IPS-15b (cell line): ENCODE measurements around the gene UBE2E3.

Experiments used
- H3K27me3 ChIP-seq: one replicate; pipeline ENCODE4 v1.6.1; 2013; ENCODE audit warnings: low read length; ENCODE audit not compliant: control insufficient read depth, insufficient read depth
- H3K36me3 ChIP-seq: one replicate; pipeline ENCODE4 v1.6.1; 2013; ENCODE audit warnings: low read length; ENCODE audit not compliant: control insufficient read depth, insufficient read depth
- H3K4me1 ChIP-seq: one replicate; pipeline ENCODE4 v1.6.1; 2013; ENCODE audit warnings: mild to moderate bottlenecking, low read length; ENCODE audit not compliant: control insufficient read depth, insufficient read depth
- H3K4me3 ChIP-seq: one replicate; pipeline ENCODE4 v1.5.1; 2013; ENCODE audit warnings: low read depth, low read length
- H3K9ac ChIP-seq: one replicate; pipeline ENCODE4 v1.6.1; 2013; ENCODE audit warnings: low read depth, mild to moderate bottlenecking, low read length
- H3K9me3 ChIP-seq: one replicate; pipeline ENCODE4 v1.6.1; 2013; ENCODE audit warnings: mild to moderate bottlenecking, low read length; ENCODE audit not compliant: control insufficient read depth, insufficient read depth

Gene UBE2E3

DNA sequence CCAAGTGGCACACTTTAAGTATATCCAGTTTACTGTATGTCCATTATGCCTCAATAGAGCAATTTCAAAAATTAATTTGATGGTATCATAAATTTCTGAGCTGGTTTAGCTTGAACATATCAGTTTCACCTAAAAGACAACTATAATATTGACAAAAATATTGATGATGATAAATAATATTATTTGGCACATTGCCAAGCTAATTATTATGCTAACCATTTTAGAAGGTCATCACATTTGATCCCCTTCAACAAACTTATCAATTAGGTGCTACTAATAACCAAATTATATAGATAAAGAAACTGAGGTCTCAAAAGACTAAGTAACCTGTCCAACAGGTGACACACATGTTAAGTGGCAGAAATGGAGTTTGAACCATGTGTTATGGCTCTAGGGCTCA is 26.9 kb upstream of the UBE2E3 start:
- Histone ChIP-seq H3K36me3 (no peaks in the 10 kb centered on the region), H3K9me3 (no peaks in the 10 kb centered on the region), H3K4me1 (no peaks in the 10 kb centered on the region), H3K4me3 (no peak overlapping the region), H3K27me3 (no peaks in the 10 kb centered on the region), H3K9ac (no peak overlapping the region)

DNA sequence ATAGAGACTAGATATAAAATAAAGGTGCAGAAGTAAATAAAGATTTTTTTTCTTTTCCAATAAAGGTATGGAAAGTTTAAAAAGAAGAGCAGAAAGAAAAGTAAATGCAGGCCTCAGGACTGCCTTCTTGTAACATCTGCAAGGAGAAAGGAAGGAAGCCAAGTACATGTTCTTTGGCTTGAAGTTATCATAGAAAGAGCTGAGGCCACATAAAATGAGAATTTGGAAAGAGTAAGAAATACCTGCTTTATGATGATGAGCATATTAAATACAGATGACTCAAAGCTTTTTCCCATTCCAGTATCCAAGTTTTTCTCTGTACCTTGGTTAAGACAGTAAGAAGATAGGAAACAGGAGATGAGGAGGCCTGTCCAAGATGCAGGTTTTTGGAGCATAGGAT is 25.3 kb upstream of the UBE2E3 start:
- H3K4me3 ChIP-seq: no peak overlapping the region
- no peaks in the 10 kb centered on the region for H3K36me3 ChIP-seq
- H3K9ac ChIP-seq: no peak overlapping the region
- H3K27me3 ChIP-seq: no peaks in the 10 kb centered on the region
- H3K4me1 ChIP-seq: no peaks in the 10 kb centered on the region
- no peaks in the 10 kb centered on the region for H3K9me3 ChIP-seq

DNA sequence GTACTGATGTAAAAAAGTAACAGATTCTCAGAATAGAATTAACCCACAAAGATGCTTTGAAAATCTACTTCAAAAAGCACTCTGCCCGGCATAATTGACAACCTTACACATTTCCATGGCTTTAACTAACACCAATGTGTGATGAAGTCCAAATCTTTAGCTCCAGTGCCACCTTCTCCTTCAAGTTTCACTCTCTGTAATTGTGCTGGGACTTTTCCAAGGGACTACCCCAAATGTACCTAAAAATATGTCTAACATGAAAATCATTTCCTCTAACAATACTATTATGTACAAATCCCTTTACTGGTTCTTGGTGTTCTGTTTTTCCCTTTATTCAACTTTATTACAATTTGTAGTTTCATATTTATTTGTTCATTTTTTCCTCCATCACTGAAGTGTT is 20.6 kb upstream of the UBE2E3 start:
- Histone ChIP-seq H3K9ac (no peak overlapping the region), H3K36me3 (no peaks in the 10 kb centered on the region), H3K9me3 (no peaks in the 10 kb centered on the region), H3K4me1 (no peaks in the 10 kb centered on the region), H3K27me3 (no peaks in the 10 kb centered on the region), H3K4me3 (no peak overlapping the region)

DNA sequence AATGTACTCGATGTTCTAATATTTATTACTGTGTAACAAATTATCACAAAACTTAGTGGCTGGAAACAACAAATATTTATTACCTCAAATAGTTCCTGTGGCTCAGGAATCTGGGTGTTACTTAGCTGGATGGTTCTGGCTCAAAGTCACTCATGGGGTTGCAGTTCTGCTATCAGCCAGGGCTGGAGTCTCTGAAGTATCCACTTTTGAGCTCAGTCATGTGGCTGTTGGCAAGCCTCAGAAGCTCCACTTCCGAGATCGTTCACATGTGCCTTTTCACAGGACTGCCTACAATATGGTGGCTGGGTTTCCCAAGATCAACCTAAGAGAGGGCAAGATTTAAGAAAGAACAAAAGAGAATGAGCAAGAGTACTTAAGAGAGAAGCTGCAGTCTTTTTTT is 19.4 kb upstream of the UBE2E3 start:
- no peaks in the 10 kb centered on the region for H3K4me1 ChIP-seq
- H3K9me3 ChIP-seq: no peaks in the 10 kb centered on the region
- no peaks in the 10 kb centered on the region for H3K36me3 ChIP-seq
- H3K9ac ChIP-seq: no peak overlapping the region
- no peak overlapping the region for H3K4me3 ChIP-seq
- no peaks in the 10 kb centered on the region for H3K27me3 ChIP-seq

DNA sequence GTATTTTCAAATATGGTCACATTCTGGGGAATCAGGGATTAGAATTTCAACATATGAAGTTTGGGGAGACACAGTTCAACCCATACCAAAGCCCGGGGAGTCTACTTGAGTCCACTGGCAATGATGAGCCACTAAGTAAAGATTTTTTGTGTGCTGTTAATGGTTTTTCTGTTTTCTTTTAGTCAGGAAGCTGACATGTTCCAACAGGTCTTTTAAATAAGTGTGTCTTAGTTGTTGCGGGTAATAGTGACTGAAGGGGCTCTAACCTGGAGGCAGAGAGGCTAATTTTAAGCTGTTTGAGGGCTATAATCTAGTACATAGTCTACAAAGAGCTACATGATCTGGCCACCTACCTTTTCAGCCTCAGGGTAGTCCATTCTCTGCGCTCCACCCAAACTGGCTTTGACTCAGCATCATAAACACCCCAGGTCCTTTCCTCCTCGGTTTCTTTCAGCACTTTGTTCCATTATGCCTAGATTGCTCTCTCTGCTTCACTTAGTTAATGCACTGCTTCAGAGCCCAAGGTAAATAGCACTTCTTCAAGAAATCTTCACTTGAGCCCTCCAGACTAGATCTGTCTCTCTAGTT is 17.6 kb upstream of the UBE2E3 start:
- Histone ChIP-seq H3K9me3 (no peaks in the 10 kb centered on the region), H3K4me1 (no peaks in the 10 kb centered on the region), H3K4me3 (no peak overlapping the region), H3K9ac (no peak overlapping the region), H3K27me3 (no peaks in the 10 kb centered on the region), H3K36me3 (no peaks in the 10 kb centered on the region)

DNA sequence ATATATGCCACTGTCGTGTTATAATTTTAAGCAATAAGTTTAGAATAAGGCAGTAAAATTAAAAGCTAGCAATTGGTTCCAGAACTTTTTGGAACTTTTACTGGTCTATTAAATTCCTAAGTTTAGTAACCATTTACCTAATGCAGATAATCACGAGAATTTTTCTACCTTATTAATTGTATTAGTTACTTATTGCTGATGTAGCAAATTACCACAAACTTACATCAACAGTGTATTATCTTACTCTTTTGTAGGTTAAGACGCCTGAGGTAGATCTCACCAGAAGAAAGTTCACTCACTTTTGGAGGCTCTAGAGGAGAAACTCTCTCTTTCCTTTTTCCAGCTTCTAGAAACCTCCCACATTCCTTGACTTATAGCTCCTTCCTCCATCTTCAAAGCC is 14.0 kb upstream of the UBE2E3 start:
- Histone ChIP-seq H3K4me1 (no peaks in the 10 kb centered on the region), H3K36me3 (no peaks in the 10 kb centered on the region), H3K4me3 (no peak overlapping the region), H3K9ac (no peak overlapping the region), H3K27me3 (no peaks in the 10 kb centered on the region), H3K9me3 (no peaks in the 10 kb centered on the region)

DNA sequence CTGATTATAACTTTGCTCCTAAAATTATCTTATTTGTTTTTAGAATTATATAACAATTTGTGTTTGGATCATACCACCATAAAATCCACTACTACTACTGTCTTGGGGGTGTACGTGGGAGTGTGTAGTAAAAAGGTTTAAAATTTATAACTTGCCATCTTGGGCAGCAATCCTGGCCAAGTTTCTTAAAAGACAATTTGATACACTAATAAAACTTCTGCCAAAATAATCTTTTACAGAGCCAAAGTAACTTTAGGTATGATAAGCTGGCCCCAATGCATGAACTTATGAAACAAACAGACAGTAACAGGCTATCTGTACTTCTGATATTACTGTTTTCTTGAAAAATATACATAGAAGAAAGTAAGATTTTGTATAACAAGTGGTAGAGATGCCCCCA is 11.3 kb upstream of the UBE2E3 start:
- H3K9me3 ChIP-seq: no peaks in the 10 kb centered on the region
- H3K9ac ChIP-seq: no peak overlapping the region
- no peak overlapping the region for H3K4me3 ChIP-seq
- no peaks in the 10 kb centered on the region for H3K36me3 ChIP-seq
- H3K27me3 ChIP-seq: no peaks in the 10 kb centered on the region
- no peaks in the 10 kb centered on the region for H3K4me1 ChIP-seq

DNA sequence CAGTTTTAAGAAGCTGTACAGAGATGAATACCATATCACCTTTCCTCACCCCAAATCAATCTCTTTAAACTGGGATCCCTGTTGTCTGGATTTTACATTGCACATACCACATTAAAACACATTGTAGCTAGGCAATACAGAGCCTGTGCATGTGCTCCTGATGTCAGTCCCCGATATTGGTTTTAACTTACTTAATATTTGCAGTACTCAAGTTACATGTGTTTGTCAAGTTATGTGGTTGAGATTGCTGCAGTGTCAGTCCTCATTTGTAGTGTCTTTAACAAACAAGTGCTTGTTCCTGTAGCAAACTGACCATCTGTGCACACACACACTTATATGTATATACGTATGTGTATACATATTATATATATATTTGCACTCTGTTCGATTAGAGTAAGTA is 10.4 kb upstream of the UBE2E3 start:
- Histone ChIP-seq H3K27me3 (no peaks in the 10 kb centered on the region), H3K4me1 (no peaks in the 10 kb centered on the region), H3K9ac (no peak overlapping the region), H3K9me3 (no peaks in the 10 kb centered on the region), H3K4me3 (no peak overlapping the region), H3K36me3 (no peaks in the 10 kb centered on the region)

DNA sequence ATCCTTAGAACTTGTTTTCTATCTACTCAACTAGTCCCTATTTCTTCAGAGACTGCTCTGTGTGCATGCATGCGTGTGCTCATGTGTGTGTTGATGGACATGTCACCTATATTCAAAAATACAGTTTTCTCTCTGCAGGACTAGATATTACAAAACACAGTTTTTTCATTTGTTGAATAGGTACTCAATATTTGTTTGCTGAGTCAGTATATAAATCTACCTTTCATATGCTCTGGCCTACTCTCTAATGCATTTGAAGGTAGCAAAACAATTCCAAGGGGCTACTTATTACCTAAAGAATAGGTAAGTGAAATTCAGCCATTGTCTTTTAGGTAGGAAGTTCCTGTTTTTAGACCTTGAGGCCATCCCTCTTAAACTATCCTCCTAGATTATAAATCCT is 8.6 kb upstream of the UBE2E3 start:
- Histone ChIP-seq H3K4me3 (no peak overlapping the region), H3K9ac (no peak overlapping the region), H3K36me3 (no peaks in the 10 kb centered on the region), H3K27me3 (no peaks in the 10 kb centered on the region), H3K9me3 (no peaks in the 10 kb centered on the region), H3K4me1 (no peaks in the 10 kb centered on the region)

DNA sequence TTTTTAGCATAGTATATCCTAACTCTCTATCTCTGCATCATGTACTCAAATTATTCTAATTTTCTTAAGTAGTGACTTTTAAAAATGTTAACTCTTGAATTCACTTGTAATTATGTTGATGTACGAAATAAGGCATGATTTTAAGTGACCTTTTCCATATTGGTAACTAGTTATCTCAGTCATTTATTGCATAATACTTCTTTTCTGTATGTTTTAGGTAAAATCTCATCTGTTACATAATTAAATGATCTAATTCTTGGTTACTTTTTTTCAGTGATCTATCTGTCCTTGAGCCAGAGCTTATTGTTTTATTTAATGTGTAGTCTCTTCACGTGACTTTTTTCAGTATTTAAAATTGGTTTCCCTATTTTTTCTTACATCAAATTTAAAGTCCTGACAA is 4.8 kb upstream of the UBE2E3 start:
- Histone ChIP-seq H3K27me3 (no peaks in the 10 kb centered on the region), H3K4me3 (no peak overlapping the region), H3K9ac (no peak overlapping the region), H3K9me3 (no peaks in the 10 kb centered on the region), H3K4me1 (peaks cover 6% of the 10 kb centered on the region), H3K36me3 (no peaks in the 10 kb centered on the region)

DNA sequence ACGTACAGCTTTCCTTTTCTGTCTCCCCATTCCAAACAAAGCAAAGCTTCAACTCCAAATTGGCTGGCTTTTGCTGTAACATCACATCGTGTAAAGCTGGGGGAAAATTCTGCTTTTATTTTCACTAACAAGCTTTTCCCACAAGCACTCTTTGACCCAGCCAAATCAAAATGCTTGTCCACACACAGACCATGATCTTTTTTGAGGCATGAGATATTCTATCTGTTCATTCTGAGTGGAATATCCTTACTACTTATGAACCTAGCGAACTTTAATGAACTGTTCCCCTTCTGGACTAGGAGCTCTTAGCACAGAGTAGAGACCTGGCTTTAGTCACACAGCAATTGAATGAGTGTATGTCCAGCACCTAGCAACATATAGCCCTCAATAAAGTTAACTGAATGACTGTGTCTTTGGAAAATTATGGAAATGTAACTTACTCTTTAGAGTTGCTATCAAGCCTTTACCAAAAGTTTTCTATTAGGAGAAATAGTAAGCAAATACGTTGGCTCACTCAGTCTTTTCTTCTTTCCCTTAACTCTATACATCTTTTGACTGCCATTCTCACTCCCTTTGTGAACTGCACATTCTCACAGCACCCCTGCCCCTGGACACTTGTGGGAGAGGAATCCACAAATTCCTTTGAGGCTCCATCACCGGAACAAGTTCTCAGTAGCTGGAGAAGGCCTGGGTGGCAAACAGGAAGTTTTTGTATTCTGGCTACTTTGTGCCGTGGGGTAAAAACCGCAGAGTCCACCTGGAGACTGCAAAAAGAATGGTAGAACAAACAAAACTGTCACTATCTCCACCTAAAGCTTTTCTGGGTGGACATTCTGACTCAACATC is 1.3 kb upstream of the UBE2E3 start:
- Histone ChIP-seq H3K36me3 (no peaks in the 10 kb centered on the region), H3K4me1 (peaks cover 19% of the 10 kb centered on the region), H3K9me3 (no peaks in the 10 kb centered on the region), H3K9ac (no peak overlapping the region), H3K4me3 (peak overlapping the region; percentile 56), H3K27me3 (no peaks in the 10 kb centered on the region)

DNA sequence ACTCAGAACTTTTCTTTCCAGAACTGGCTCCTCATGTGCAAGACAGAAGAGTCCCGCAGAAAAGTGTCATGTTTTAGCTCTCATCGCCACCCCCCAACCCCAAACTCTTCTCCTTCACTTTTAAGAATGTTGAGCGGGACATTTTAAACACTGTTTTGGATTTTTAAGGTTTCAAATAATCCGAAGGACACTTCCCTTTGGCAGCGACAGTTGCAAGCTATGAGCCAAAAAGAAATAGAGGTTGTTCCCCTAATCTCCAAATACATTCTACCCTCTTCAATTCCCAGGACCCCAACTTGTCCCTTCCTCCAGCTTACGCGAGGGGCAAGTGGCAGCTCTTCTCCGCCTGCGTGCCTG is 678 bp upstream of the UBE2E3 start:
- no peaks in the 10 kb centered on the region for H3K36me3 ChIP-seq
- H3K27me3 ChIP-seq: no peaks in the 10 kb centered on the region
- peaks cover 23% of the 10 kb centered on the region for H3K4me1 ChIP-seq
- H3K9ac ChIP-seq: peak overlapping the region; percentile 58
- no peaks in the 10 kb centered on the region for H3K9me3 ChIP-seq
- peak overlapping the region; percentile 56 for H3K4me3 ChIP-seq
